NCI-H510A (cell line): ENCODE measurements around the gene CD86.
"Not testable (repeated sequence)": the region's sequence is repeated elsewhere in the genome, so short reads cannot be mapped to it uniquely, and the experiment has no call there.

Source experiments
- DNase-seq: peaks from one replicate; lab custom pipeline; 2025; lab: John Stamatoyannopoulos, UW

The CD86 gene

GRCh38 chr3:122164983-122165382 is 109.8 kb downstream of the CD86 start:
- not testable (repeated sequence) for DNase-seq

GRCh38 chr3:122167630-122168029 is 112.5 kb downstream of the CD86 start:
- DNase-seq = no peak

- no peak for DNase-seq
Observed at GRCh38 chr3:122168044-122168443, 112.9 kb downstream of the CD86 start.

GRCh38 chr3:122169911-122170310 is 114.7 kb downstream of the CD86 start:
- no peak for DNase-seq
